RWPE1 (cell line): Measurements from ENCODE around the gene SAPCD2.

Source experiments
- CTCF ChIA-PET: fragments of 350-600 bp; sonication (Branson Sonifier 250); formaldehyde crosslinking; extraction: SDS; loops from one replicate; lab custom pipeline; 2021; lab: Yijun Ruan, JAX
- POLR2A ChIA-PET: fragments of 400-600 bp; formaldehyde crosslinking; extraction: SDS; loops from one replicate; lab custom pipeline; 2020; ENCODE audit warnings: antibody characterized with exemption; ENCODE audit not compliant: low non-redundant PET; lab: Yijun Ruan, JAX
- DNase-seq: peaks from one replicate; pipeline ENCODE4 v3.0.0; 2012; ENCODE audit warnings: low spot score
- H3K27ac ChIP-seq: fragments of 450-650 bp; 2 replicates; pipeline ENCODE4 v1.5.1; 2017
- TF ChIP-seq, protein P1 (sequence below): fragments of 450-650 bp; conservative IDR thresholded peaks from 2 replicates; pipeline ENCODE4 v1.5.1; 2017; ENCODE audit warnings: low read depth, mild to moderate bottlenecking

Gene SAPCD2

DNA sequence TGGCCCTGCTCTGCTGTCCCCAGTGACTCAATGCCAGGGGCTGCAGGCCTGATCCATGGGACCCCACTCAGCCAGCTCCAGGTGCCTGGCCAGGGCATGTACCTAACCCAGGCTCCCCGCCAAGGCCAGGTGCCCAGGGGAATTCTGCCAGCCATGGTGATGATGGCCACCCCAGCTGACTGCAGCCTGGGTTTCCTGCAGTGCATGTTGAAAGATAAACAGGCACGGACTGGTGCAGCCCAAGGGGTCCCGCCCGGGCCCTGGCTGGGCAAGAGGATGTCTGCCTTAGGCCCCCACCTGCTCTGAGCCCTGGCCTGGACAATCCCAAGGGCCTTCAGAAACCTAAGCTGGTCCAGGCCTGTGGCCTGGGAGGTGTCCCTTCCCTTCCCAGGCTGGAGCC is 43.5 kb downstream of the SAPCD2 start:
- ChIA-PET CTCF (interaction anchor here (0.6 to 4.7 kb wide), 6 partner anchors 9 to 427 kb away, joined by 3 to 44 read pairs (median 5); partner anchors contain the start of gene NPDC1), POLR2A (no interaction called here)
- TF ChIP-seq, protein P1, sequence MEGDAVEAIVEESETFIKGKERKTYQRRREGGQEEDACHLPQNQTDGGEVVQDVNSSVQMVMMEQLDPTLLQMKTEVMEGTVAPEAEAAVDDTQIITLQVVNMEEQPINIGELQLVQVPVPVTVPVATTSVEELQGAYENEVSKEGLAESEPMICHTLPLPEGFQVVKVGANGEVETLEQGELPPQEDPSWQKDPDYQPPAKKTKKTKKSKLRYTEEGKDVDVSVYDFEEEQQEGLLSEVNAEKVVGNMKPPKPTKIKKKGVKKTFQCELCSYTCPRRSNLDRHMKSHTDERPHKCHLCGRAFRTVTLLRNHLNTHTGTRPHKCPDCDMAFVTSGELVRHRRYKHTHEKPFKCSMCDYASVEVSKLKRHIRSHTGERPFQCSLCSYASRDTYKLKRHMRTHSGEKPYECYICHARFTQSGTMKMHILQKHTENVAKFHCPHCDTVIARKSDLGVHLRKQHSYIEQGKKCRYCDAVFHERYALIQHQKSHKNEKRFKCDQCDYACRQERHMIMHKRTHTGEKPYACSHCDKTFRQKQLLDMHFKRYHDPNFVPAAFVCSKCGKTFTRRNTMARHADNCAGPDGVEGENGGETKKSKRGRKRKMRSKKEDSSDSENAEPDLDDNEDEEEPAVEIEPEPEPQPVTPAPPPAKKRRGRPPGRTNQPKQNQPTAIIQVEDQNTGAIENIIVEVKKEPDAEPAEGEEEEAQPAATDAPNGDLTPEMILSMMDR: no peak
- no peak for DNase-seq
- H3K27ac ChIP-seq: peak overlapping the region; percentile 81

DNA sequence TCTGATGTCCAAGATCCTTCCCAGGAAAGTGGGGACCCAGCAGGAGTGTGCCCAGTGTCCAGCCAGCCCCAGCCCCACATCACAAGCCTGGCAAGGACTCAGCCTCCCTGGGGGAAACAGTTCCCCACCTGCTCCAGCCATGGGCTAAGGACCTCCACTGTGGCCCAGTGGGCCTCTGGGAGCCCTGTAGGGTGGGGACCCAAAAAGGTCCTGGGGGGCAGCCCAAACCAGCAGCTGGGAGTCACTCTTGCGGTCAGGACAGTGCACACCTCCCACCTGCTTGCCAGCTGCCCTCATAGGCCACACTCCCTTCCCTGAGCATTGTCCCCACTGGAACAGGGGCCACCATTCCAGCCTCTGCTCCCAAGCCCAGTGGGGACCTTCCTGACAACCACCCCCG is 44.0 kb downstream of the SAPCD2 start:
- ChIA-PET POLR2A (no interaction called here), CTCF (interaction anchor here (0.5 to 4.7 kb wide), 6 partner anchors 10 to 190 kb away, joined by 3 to 44 read pairs (median 5); partner anchors contain the start of gene NPDC1)
- no peak for DNase-seq
- peak overlapping the region; percentile 81 for H3K27ac ChIP-seq
- TF ChIP-seq, protein P1: no peak

DNA sequence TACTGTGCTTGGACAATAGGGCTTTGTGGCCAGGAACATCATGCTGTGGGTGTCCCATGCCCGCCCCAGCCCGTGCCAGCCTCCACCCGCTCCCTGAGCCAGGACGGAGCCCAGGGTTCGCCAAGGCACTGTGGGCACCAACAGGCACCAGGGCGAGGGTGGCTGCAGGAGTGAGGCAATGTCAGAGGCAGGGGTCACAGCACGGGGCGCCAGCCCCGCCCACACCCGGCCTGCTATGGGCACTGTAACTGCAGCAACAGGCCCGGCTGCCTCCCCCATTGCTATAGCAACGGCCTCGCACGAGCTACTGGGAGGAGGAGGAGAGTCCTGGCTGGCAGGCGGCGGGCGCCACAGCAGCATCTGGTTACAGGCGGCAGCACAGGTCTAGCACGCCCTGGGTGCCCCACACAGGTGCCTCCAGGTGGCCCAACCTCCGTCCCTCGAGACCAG is 44.8 kb downstream of the SAPCD2 start:
- ChIA-PET POLR2A (interaction anchor here (1.2 kb wide), 1 partner anchor 33 kb away, joined by 5 read pairs; the partner anchor contains the start of gene PAXX), CTCF (interaction anchor here (0.6 to 4.7 kb wide), 6 partner anchors 11 to 131 kb away, joined by 3 to 44 read pairs (median 4); partner anchors contain the start of gene NPDC1)
- peak overlapping the region; percentile 81 for H3K27ac ChIP-seq
- TF ChIP-seq, protein P1: no peak; the same call in 1 of the 2 replicates
- peak; percentile 61 for DNase-seq

DNA sequence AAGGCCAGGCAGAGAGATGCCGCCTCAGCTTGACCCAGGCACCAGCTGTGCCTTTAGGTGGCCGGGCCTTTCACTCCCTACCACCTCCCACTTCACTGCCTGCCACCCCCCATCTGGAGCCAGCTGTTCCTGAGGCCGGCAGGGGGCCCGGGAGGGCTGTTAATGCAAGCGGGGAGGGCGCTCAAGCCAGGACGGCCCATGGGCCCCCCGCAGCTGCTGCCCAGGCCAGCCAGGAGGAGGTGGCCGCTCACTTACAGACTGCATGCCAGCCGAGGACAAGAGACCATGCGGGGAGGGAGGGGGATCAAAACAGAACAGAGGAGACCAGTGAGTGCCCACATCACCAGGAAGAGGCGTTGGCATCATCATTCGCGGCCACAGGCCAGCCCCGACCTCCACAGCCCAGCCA is 46.8 kb downstream of the SAPCD2 start:
- DNase-seq: no peak
- CTCF ChIA-PET: interaction anchor here (0.5 to 6.1 kb wide), 4 partner anchors 11 to 279 kb away, joined by 3 to 36 read pairs (median 4); partner anchors contain the start of gene NRARP
- peak overlapping the region; percentile 81 for H3K27ac ChIP-seq
- POLR2A ChIA-PET: no interaction called here
- TF ChIP-seq, protein P1: no peak

DNA sequence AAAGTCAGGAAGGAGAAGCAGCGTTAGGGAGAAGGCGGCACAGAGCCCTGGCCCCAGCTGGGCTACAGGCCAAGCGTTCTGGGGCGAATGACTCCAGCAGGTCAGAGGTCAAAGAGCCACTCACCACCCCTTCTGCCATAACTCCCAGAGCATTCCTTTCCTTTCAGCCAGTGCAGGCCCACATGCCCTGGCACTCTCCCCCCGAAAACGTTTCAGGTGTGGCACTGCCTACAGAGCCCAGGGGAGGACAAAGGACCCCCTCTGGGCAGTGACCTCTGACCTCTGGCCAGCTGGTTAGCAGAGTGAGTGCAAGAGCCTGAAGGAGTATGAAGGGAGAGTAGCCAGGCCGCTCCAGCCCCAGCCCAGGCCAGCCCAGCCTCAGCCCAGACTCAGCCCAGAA is 47.2 kb downstream of the SAPCD2 start:
- POLR2A ChIA-PET: no interaction called here
- TF ChIP-seq, protein P1: no peak
- CTCF ChIA-PET: interaction anchor here (0.6 to 6.1 kb wide), 3 partner anchors 12 to 279 kb away, joined by 3 to 36 read pairs (median 4); partner anchors contain the start of gene NRARP

DNA sequence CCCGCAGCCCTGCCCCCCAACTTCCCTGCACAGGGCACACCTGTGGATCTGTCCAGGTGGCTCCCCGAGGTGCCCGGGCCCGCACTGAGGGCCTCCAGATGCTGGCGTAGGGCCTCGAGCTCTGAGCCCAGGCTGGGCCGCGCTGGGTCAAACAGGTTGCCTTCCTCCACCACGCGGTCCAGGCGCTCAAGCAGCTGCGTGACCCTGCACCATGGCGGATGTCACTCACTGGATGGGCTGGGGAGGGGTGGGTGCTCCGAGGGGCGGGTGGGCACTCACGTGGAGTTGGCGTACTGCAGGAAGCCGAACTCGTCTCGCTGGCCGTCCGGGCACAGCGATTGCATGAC is 47.7 kb downstream of the SAPCD2 start:
- peak overlapping the region; percentile 81 for H3K27ac ChIP-seq
- TF ChIP-seq, protein P1: no peak
- ChIA-PET CTCF (interaction anchor here (0.6 to 6.1 kb wide), 3 partner anchors 12 to 62 kb away, joined by 3 to 36 read pairs (median 7); no protein-coding TSS in a partner anchor), POLR2A (no interaction called here)
- no peak for DNase-seq

More for the DNA sequence above, 47.2 kb downstream of the SAPCD2 start:
- DNase-seq: no peak
- H3K27ac ChIP-seq: peak overlapping the region; percentile 81
